Psoas muscle (tissue), 8 donors: ENCODE measurements around the gene RUNX2. TPM values are rescaled to one million over a fixed set of nuclear protein-coding genes. Genes with fewer than 3 reads are reported as not detected.

Source experiments
- ATAC-seq, 4 donors: fragments of 200-7000 bp; cut with Tn5 transposase; one replicate each; pipeline ENCODE4 v1.9.1; 2020; ENCODE audit warnings: moderate library complexity in 3 of 4, mild to moderate bottlenecking in 2 of 4
- DNase-seq, 2 donors: peaks; one replicate each; pipeline ENCODE4 v3.0.0-alpha.2; 2020
- H3K27ac ChIP-seq: fragments of 200-600 bp; one replicate; pipeline ENCODE4 v1.8.0; 2022
- H3K27me3 ChIP-seq, 3 donors: fragments of 200-600 bp in 1 of 3; one replicate each; pipeline versions ENCODE4 v1.6.1 to v1.8.0; 2013 to 2022; ENCODE audit warnings: low read length in 2 of 3, mild to moderate bottlenecking in 2 of 3, moderate library complexity in 1 of 3; ENCODE audit not compliant: insufficient read depth in 3 of 3
- H3K36me3 ChIP-seq, 2 donors: fragments of 200-600 bp in 1 of 2; one replicate each; pipeline versions ENCODE4 v1.6.1 to v1.8.0; 2013 to 2022; ENCODE audit warnings: low read depth in 1 of 2, mild to moderate bottlenecking in 1 of 2, moderate library complexity in 1 of 2; ENCODE audit not compliant: insufficient read depth in 1 of 2
- H3K4me1 ChIP-seq: fragments of 200-600 bp; one replicate; pipeline ENCODE4 v1.8.0; 2022
- H3K4me3 ChIP-seq: fragments of 200-600 bp; one replicate; pipeline ENCODE4 v1.8.0; 2022; ENCODE audit warnings: mild to moderate bottlenecking
- H3K9me3 ChIP-seq: fragments of 200-600 bp; one replicate; pipeline ENCODE4 v1.8.0; 2022
- WGBS, 3 donors: extraction: QIAGEN DNeasy Blood & Tissue Kit; methylation state at CpG; one replicate each; pipeline versions ENCODE4 v1.1.6 to v1.1.7; 2013; 5-methylcytosine and 5-hydroxymethylcytosine counted together
- intact Hi-C, 2 donors: fragments of 100-400 bp; cut with DNase I; formaldehyde crosslinking; loops; one replicate each; pipeline versions ENCODE4 v1.11.0 to v1.14.2; 2022
- polyA plus RNA-seq, 3 donors: library from polyadenylated mRNA; stranded (reverse); fragments of 200-250 nt; gene quantifications; one replicate each; pipeline ENCODE4 v1.2.3, GENCODE V29; 2013
- total RNA-seq, 4 donors: library from RNA; stranded (reverse); fragmentation: NEBNext Ultra II Directional in 2 of 4; extraction: Animal tissue kit (Norgen Biotek cat#: 25700) in 2 of 4; gene quantifications; one replicate each; pipeline versions ENCODE4 v1.2.1 to v1.2.4, GENCODE V29; 2021 to 2023
- TF ChIP-seq, protein P1 (sequence below): fragments of 200-600 bp; IDR thresholded peaks from one replicate; pipeline ENCODE4 v1.8.0; 2022; ENCODE audit warnings: antibody characterized with exemption
- donor health status: healthy with polysubstance abuse.
- donor health status: DM: no; HTN: no; CAD: no; lungs with moderate emphysema.
- donor health status: Bipolar disorder and iron deficiency.
- donor health status: healthy.
- donor health status: DM: yes; HTN: yes; CAD: no.
- donor health status: DM: no; HTN: no; CAD: no.
- donor health status: DM: no; HTN: no; CAD: no.
- donor health status: DM: yes; HTN: yes; CAD: no.

Gene RUNX2
- total and polyA plus RNA-seq, 7 donors, result 0.07 to 0.69 (median 0.21) TPM

DNA sequence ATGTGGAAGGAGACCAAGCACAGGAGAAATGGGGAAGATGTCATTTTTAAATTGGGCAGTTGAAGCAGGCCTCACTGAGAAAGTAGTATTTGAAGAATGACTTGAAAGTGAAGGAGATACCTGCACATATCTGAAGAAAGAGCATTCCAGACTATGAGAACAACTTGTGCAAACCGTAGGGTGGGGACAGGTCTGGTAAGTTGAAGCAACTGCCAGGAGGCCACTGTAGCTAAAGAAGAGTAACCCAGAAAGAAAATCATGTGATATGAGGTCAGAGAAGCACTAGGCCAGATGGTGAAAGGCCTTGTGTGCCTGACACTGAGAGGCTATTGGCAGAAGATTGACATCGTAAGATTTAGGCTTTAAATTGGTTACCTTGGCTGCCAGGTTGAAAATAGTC is 54.3 kb downstream of the RUNX2 start:
- Histone ChIP-seq H3K9me3 (no peaks in the 10 kb centered on the region), H3K36me3 (no peaks in the 10 kb centered on the region), H3K4me3 (no peak overlapping the region), H3K27me3 (peaks cover 0 to 7% (median 0%) of the 10 kb centered on the region in 3 donors), H3K4me1 (peaks cover 6% of the 10 kb centered on the region), H3K27ac (no peak overlapping the region)
- ATAC-seq, result no peak
- no peak for DNase-seq
- WGBS, 3 donors, result 72 to 88% (median 85%) methylated on average over 2 of the region's 2 CpGs
- intact Hi-C loops, result loop anchor here in 1 of 2 donors (5.0 kb wide), 1 partner anchor 40 kb away; no protein-coding TSS in a partner anchor
- TF ChIP-seq, protein P1, sequence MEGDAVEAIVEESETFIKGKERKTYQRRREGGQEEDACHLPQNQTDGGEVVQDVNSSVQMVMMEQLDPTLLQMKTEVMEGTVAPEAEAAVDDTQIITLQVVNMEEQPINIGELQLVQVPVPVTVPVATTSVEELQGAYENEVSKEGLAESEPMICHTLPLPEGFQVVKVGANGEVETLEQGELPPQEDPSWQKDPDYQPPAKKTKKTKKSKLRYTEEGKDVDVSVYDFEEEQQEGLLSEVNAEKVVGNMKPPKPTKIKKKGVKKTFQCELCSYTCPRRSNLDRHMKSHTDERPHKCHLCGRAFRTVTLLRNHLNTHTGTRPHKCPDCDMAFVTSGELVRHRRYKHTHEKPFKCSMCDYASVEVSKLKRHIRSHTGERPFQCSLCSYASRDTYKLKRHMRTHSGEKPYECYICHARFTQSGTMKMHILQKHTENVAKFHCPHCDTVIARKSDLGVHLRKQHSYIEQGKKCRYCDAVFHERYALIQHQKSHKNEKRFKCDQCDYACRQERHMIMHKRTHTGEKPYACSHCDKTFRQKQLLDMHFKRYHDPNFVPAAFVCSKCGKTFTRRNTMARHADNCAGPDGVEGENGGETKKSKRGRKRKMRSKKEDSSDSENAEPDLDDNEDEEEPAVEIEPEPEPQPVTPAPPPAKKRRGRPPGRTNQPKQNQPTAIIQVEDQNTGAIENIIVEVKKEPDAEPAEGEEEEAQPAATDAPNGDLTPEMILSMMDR, result no peak

DNA sequence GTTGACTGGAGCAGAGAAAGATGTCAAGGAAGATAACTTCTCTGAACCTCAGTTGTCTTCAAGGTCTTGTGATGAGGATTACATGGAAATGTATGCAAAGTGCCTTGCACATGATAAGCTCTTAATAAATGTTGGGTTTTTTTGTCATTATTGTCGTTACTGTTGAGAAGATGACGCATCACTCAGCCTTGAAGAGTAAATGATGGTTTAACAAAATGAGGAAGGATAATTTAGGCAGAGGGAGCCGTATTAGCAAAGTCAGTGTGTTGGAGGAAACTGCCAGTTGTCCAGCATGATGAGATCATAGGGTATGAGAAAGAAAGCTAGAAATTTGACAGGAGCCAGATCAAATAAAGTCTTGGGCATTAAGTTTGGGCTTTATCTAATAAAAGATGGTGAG is 58.4 kb downstream of the RUNX2 start:
- TF ChIP-seq, protein P1, result no peak
- Histone ChIP-seq H3K27me3 (peaks cover 0 to 7% (median 0%) of the 10 kb centered on the region in 3 donors), H3K27ac (no peak overlapping the region), H3K4me1 (no peaks in the 10 kb centered on the region), H3K4me3 (no peak overlapping the region), H3K9me3 (no peaks in the 10 kb centered on the region), H3K36me3 (no peaks in the 10 kb centered on the region)
- DNase-seq (no peak), ATAC-seq (no peak)
- intact Hi-C loops, result no loop called here
- WGBS, 3 donors, result 78 to 80% (median 79%) methylated on average over 3 of the region's 3 CpGs

DNA sequence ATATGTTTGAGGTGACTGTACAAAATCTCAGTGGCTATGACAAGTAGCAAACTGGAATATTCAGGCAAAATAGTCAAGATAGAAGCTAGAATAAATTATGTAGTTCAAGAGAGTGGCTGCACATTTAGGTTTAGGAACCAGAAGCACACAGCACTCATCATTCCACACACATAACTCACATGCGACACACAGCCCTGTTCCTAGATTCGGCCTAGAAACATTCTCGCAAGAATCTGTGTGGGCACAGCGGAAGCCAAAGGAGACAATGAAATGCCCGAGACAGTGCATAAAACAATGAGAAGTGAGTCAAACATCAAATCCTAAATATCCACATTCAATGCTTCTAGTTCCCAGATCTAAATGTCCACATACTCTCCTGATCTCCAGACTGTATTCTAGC is 59.1 kb downstream of the RUNX2 start:
- DNase-seq, result no peak
- intact Hi-C loops, result no loop called here
- Histone ChIP-seq H3K27me3 (peaks cover 0 to 7% (median 0%) of the 10 kb centered on the region in 3 donors), H3K4me1 (no peaks in the 10 kb centered on the region), H3K27ac (no peak overlapping the region), H3K9me3 (no peaks in the 10 kb centered on the region), H3K36me3 (no peaks in the 10 kb centered on the region), H3K4me3 (no peak overlapping the region)
- no peak for ATAC-seq
- TF ChIP-seq, protein P1, result no peak
- 97% methylated on average over 5 of the region's 5 CpGs for WGBS, 3 donors

DNA sequence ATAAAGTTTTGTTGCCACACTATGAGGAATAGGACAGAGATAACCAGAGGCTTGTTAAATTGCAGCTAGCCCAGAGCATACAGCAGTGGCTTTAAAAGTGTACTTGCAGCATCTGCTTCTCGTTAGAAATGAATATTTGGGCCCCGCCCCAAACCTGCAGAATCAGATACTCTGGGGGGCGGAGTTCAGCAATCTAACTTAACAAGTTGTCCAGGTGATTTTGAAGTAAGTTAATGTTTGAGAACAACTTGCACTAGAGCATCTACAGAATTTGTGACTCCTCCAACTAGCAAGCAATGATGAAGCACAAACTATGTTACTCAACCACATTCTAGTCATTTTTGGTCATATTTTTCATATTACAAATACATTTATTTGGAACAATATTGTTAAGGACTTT is 60.2 kb downstream of the RUNX2 start:
- ATAC-seq, result no peak

More for the DNA sequence above, 60.2 kb downstream of the RUNX2 start:
- no peak overlapping the region for H3K4me3 ChIP-seq
- no peaks in the 10 kb centered on the region for H3K9me3 ChIP-seq
- TF ChIP-seq, protein P1, result no peak
- WGBS, 3 donors, result 65 to 69% (median 66%) methylated on average over 3 of the region's 3 CpGs
- intact Hi-C loops, result no loop called here
- peaks cover 0 to 7% (median 0%) of the 10 kb centered on the region in 3 donors for H3K27me3 ChIP-seq
- no peaks in the 10 kb centered on the region for H3K4me1 ChIP-seq
- DNase-seq, result no peak
- no peaks in the 10 kb centered on the region for H3K36me3 ChIP-seq
- H3K27ac ChIP-seq, result no peak overlapping the region
